Neural progenitor cell (in vitro differentiated cells): ENCODE measurements around the gene LAMA2. TPM values are rescaled to one million over a fixed set of nuclear protein-coding genes. Genes with fewer than 3 reads are reported as not detected.
A peak's percentile ranks its signal among the peaks of the same experiment; 100 is the strongest.

Experiments
- DNase-seq: peaks from one replicate; pipeline ENCODE4 v3.0.0-alpha.2; 2016; ENCODE audit warnings: low spot score
- H2AFZ ChIP-seq: fragments of 200-600 bp; sonication (generic); replicated peaks from 2 replicates; pipeline ENCODE4 v1.6.1; 2016; ENCODE audit warnings: antibody characterized with exemption
- H3F3A ChIP-seq: fragments of 200-600 bp; sonication (generic); 2 replicates; pipeline ENCODE4 v1.6.1; 2016; ENCODE audit warnings: antibody characterized with exemption, low read depth
- H3K27ac ChIP-seq: fragments of 200-600 bp; sonication (generic); 2 replicates; pipeline ENCODE4 v1.5.1; 2016; ENCODE audit warnings: mild to moderate bottlenecking
- H3K27me3 ChIP-seq: fragments of 200-600 bp; sonication (generic); 2 replicates; pipeline ENCODE4 v1.6.1; 2016; ENCODE audit warnings: mild to moderate bottlenecking, moderate library complexity
- H3K36me3 ChIP-seq: fragments of 200-600 bp; sonication (generic); 2 replicates; pipeline ENCODE4 v1.5.1; 2016
- H3K4me1 ChIP-seq: fragments of 200-600 bp; sonication (generic); 2 replicates; pipeline ENCODE4 v1.6.1; 2016; ENCODE audit warnings: mixed run types
- H3K4me2 ChIP-seq: fragments of 200-600 bp; sonication (generic); 2 replicates; pipeline ENCODE4 v1.6.1; 2016
- H3K4me3 ChIP-seq: fragments of 200-600 bp; sonication (generic); 2 replicates; pipeline ENCODE4 v1.5.1; 2016
- H3K79me2 ChIP-seq: fragments of 200-600 bp; sonication (generic); 2 replicates; pipeline ENCODE4 v1.6.1; 2016; ENCODE audit warnings: low read depth
- H3K9ac ChIP-seq: fragments of 200-600 bp; sonication (generic); 2 replicates; pipeline ENCODE4 v1.6.1; 2016
- H3K9me3 ChIP-seq: fragments of 200-600 bp; sonication (generic); 2 replicates; pipeline ENCODE4 v1.5.1; 2016; ENCODE audit warnings: low read depth
- H4K20me1 ChIP-seq: fragments of 200-600 bp; sonication (generic); 2 replicates; pipeline ENCODE4 v1.6.1; 2016; ENCODE audit warnings: low read depth
- H3K27ac Mint-ChIP-seq: 3 replicates; pipeline ENCODE4 v1.8.0; 2021; ENCODE audit warnings: mixed read lengths
- H3K27me3 Mint-ChIP-seq: 2 replicates; pipeline ENCODE4 v1.8.0; 2022; ENCODE audit warnings: low read depth, mild to moderate bottlenecking, inconsistent platforms, moderate library complexity, mixed read lengths; ENCODE audit not compliant: insufficient read depth
- H3K36me3 Mint-ChIP-seq: 3 replicates; pipeline ENCODE4 v1.8.0; 2021; ENCODE audit warnings: mixed read lengths
- H3K4me1 Mint-ChIP-seq: 3 replicates; pipeline ENCODE4 v1.8.0; 2021; ENCODE audit warnings: mixed read lengths
- H3K4me3 Mint-ChIP-seq: 3 replicates; pipeline ENCODE4 v1.8.0; 2021; ENCODE audit warnings: mild to moderate bottlenecking, moderate library complexity, mixed read lengths
- H3K9me3 Mint-ChIP-seq: 3 replicates; pipeline ENCODE4 v1.8.0; 2020; ENCODE audit warnings: mixed read lengths
- EZH2 ChIP-seq: fragments of 200-600 bp; sonication (generic); IDR thresholded peaks from 2 replicates; pipeline ENCODE4 v1.6.1; 2017; ENCODE audit warnings: antibody characterized with exemption, mild to moderate bottlenecking, moderate library complexity
- EZH2phosphoT487 ChIP-seq: fragments of 200-600 bp; sonication (generic); IDR thresholded peaks from 2 replicates; pipeline ENCODE4 v1.6.1; 2017; ENCODE audit warnings: antibody characterized with exemption
- total RNA-seq: library from RNA; depleted of rRNA; stranded (reverse); fragments of >200 nt; gene quantifications from 2 replicates; pipeline ENCODE4 v1.2.3, GENCODE V29; 2015; ENCODE audit warnings: low replicate concordance
- TF ChIP-seq, protein P1 (sequence below): fragments of 200-600 bp; sonication (generic); IDR thresholded peaks from 2 replicates; pipeline ENCODE4 v1.5.1; 2017; ENCODE audit warnings: antibody characterized with exemption, mild to moderate bottlenecking

The LAMA2 gene
- total RNA-seq, 1 donor from 2014 or later = 1.5 TPM

DNA sequence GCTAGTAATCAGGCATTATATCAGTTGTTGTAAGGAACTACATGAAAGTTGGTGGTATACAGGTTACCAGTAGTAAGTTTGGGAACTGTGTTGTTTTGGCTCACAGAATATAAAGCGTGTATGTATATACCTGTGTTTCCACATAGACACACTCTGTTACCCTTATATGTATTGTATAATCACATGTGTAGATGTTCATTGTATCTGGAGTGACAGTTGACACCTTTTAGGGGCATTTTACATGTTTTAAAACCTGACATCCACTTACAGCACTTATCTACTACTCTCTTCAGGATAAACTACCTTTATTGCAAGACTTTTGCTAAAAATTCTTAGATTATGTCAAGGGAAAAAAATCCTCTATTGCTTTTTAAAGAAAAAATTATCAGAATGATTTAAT is 228.9 kb downstream of the LAMA2 start:
- H3K4me3 ChIP-seq = no peak overlapping the region
- no peaks in the 10 kb centered on the region for H3K9me3 ChIP-seq
- Mint-ChIP-seq H3K27ac (no peak overlapping the region), H3K4me1 (peaks cover 7% of the 10 kb centered on the region), H3K9me3 (no peaks in the 10 kb centered on the region), H3K4me3 (no peak overlapping the region), H3K27me3 (no peaks in the 10 kb centered on the region), H3K36me3 (no peaks in the 10 kb centered on the region)
- no peaks in the 10 kb centered on the region for H3K36me3 ChIP-seq
- no peak overlapping the region for H3K9ac ChIP-seq
- no peak overlapping the region for H3K4me2 ChIP-seq
- no peaks in the 10 kb centered on the region for H4K20me1 ChIP-seq
- no peak overlapping the region for H3K27ac ChIP-seq
- H3F3A ChIP-seq = no peaks in the 10 kb centered on the region
- TF ChIP-seq, protein P1, sequence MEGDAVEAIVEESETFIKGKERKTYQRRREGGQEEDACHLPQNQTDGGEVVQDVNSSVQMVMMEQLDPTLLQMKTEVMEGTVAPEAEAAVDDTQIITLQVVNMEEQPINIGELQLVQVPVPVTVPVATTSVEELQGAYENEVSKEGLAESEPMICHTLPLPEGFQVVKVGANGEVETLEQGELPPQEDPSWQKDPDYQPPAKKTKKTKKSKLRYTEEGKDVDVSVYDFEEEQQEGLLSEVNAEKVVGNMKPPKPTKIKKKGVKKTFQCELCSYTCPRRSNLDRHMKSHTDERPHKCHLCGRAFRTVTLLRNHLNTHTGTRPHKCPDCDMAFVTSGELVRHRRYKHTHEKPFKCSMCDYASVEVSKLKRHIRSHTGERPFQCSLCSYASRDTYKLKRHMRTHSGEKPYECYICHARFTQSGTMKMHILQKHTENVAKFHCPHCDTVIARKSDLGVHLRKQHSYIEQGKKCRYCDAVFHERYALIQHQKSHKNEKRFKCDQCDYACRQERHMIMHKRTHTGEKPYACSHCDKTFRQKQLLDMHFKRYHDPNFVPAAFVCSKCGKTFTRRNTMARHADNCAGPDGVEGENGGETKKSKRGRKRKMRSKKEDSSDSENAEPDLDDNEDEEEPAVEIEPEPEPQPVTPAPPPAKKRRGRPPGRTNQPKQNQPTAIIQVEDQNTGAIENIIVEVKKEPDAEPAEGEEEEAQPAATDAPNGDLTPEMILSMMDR = no peak
- TF ChIP-seq EZH2 (no peak), EZH2phosphoT487 (no peak)
- H3K79me2 ChIP-seq = no peaks in the 10 kb centered on the region
- no peak for DNase-seq
- peaks cover 3% of the 10 kb centered on the region for H3K4me1 ChIP-seq
- H3K27me3 ChIP-seq = no peaks in the 10 kb centered on the region
- H2AFZ ChIP-seq = no peak overlapping the region

DNA sequence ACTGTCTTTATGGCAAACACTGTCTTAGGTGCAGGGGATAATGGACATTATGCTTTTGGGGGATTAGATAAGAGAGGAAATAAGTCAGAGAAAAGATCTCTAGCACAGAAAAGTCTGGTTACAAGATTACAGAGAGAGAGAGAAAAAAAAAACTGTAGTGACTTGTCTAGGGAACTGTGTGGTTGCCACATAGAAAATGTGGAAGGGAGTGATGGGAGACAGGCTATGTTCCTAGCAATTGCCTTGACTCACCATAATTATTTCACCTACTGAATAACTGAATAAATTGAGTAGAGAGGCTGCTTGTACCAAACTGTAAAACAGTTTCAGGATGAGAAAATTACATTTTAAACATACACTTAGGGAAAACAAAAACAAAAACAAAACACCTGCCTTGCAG is 229.7 kb downstream of the LAMA2 start:
- H3K36me3 ChIP-seq = no peaks in the 10 kb centered on the region
- no peaks in the 10 kb centered on the region for H3K27me3 ChIP-seq
- peaks cover 7% of the 10 kb centered on the region for H3K4me1 Mint-ChIP-seq
- no peaks in the 10 kb centered on the region for H3K27me3 Mint-ChIP-seq
- H3K9me3 Mint-ChIP-seq = no peaks in the 10 kb centered on the region
- H3K4me3 Mint-ChIP-seq = no peak overlapping the region
- H3K79me2 ChIP-seq = no peaks in the 10 kb centered on the region
- H3F3A ChIP-seq = no peaks in the 10 kb centered on the region
- TF ChIP-seq EZH2 (no peak), EZH2phosphoT487 (no peak)
- TF ChIP-seq, protein P1 = no peak
- no peak overlapping the region for H2AFZ ChIP-seq
- no peaks in the 10 kb centered on the region for H3K9me3 ChIP-seq
- H3K4me1 ChIP-seq = peaks cover 3% of the 10 kb centered on the region
- DNase-seq = no peak
- no peak overlapping the region for H3K9ac ChIP-seq
- no peaks in the 10 kb centered on the region for H3K36me3 Mint-ChIP-seq
- no peak overlapping the region for H3K27ac ChIP-seq
- no peaks in the 10 kb centered on the region for H4K20me1 ChIP-seq
- no peak overlapping the region for H3K27ac Mint-ChIP-seq
- H3K4me3 ChIP-seq = no peak overlapping the region
- no peak overlapping the region for H3K4me2 ChIP-seq

DNA sequence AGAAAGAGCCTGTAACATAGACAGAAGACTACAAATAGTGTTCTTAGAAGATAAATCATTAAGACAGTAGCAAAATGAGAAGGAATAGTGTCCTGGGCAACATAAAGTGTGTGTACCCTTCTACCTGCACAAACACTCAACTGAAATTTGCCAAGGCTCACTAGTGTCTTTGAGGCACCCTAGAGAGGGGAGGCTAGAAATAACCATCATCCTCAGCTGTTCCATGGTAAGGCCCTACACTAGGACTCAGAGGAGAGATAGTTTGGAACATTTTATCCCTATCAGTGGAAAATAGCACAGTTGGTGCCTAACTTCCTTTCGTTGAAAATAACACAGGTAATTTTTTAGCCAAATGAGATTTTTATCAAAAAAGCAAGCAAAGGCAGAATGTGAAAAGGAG is 230.7 kb downstream of the LAMA2 start:
- no peaks in the 10 kb centered on the region for H4K20me1 ChIP-seq
- no peaks in the 10 kb centered on the region for H3F3A ChIP-seq
- H3K4me1 ChIP-seq = no peaks in the 10 kb centered on the region
- no peaks in the 10 kb centered on the region for H3K36me3 ChIP-seq
- no peak for TF ChIP-seq EZH2phosphoT487
- no peak for TF ChIP-seq EZH2
- TF ChIP-seq, protein P1 = no peak
- no peaks in the 10 kb centered on the region for H3K27me3 ChIP-seq
- Mint-ChIP-seq H3K4me1 (peaks cover 7% of the 10 kb centered on the region), H3K36me3 (no peaks in the 10 kb centered on the region), H3K9me3 (no peaks in the 10 kb centered on the region), H3K4me3 (no peak overlapping the region), H3K27me3 (no peaks in the 10 kb centered on the region), H3K27ac (no peak overlapping the region)
- DNase-seq = no peak
- H3K4me3 ChIP-seq = no peak overlapping the region
- no peak overlapping the region for H3K27ac ChIP-seq
- peak overlapping the region; percentile 3 for H2AFZ ChIP-seq
- H3K9me3 ChIP-seq = no peaks in the 10 kb centered on the region
- no peaks in the 10 kb centered on the region for H3K79me2 ChIP-seq
- no peak overlapping the region for H3K9ac ChIP-seq
- no peak overlapping the region for H3K4me2 ChIP-seq
